Activated CD8-positive, alpha-beta T cell treated with anti-CD3 and anti-CD28 coated beads for 36 hours (primary cell): ENCODE data around the gene CSNK2B. TPM values are rescaled to one million over a fixed set of nuclear protein-coding genes. Genes with fewer than 3 reads are reported as not detected.

ENCODE experiments used
- ATAC-seq: fragments of 200-7000 bp; cut with Tn5 transposase; one replicate; pipeline ENCODE4 v1.10.0; 2021; ENCODE audit warnings: mild to moderate bottlenecking, moderate library complexity
- CTCF ChIA-PET: fragments of 350-600 bp; sonication (Branson Sonifier 250); formaldehyde crosslinking; loops from one replicate; lab custom pipeline; 2021; ENCODE audit warnings: antibody characterized with exemption; lab: Charles Lee
- POLR2A ChIA-PET: fragments of 350-600 bp; sonication (Branson Sonifier 250); formaldehyde crosslinking; loops from one replicate; lab custom pipeline; 2021; ENCODE audit warnings: antibody characterized with exemption; lab: Charles Lee
- DNase-seq: peaks from one replicate; pipeline ENCODE4 v3.0.0-alpha.2; 2020
- H3K27ac Mint-ChIP-seq: one replicate; pipeline ENCODE4 v1.8.0; 2021; ENCODE audit warnings: mild to moderate bottlenecking, mixed read lengths
- H3K27me3 Mint-ChIP-seq: one replicate; pipeline ENCODE4 v1.8.0; 2021; ENCODE audit warnings: mixed read lengths
- H3K36me3 Mint-ChIP-seq: one replicate; pipeline ENCODE4 v1.8.0; 2021; ENCODE audit warnings: low read depth, mixed read lengths
- H3K4me1 Mint-ChIP-seq: one replicate; pipeline ENCODE4 v1.8.0; 2021; ENCODE audit warnings: low read depth, mixed read lengths
- H3K4me3 Mint-ChIP-seq: one replicate; pipeline ENCODE4 v1.8.0; 2021; ENCODE audit warnings: mild to moderate bottlenecking, moderate library complexity, mixed read lengths
- H3K9me3 Mint-ChIP-seq: one replicate; pipeline ENCODE4 v1.8.0; 2021; ENCODE audit warnings: mixed read lengths
- intact Hi-C: fragments of 100-400 bp; cut with micrococcal nuclease; formaldehyde crosslinking; loops from one replicate; pipeline ENCODE4 v1.10.0; 2022
- total RNA-seq, 2 experiments: library from RNA; stranded (reverse); gene quantifications; one replicate each; pipeline ENCODE4 v1.2.3, GENCODE V29; 2021
- TF ChIP-seq, protein P1 (sequence below): fragments of 200-600 bp; IDR thresholded peaks from one replicate; pipeline ENCODE4 v1.8.0; 2022; ENCODE audit warnings: antibody characterized with exemption, mild to moderate bottlenecking

The CSNK2B gene
- total RNA-seq, 2 experiments from 2014 or later: 241 to 247 TPM

DNA sequence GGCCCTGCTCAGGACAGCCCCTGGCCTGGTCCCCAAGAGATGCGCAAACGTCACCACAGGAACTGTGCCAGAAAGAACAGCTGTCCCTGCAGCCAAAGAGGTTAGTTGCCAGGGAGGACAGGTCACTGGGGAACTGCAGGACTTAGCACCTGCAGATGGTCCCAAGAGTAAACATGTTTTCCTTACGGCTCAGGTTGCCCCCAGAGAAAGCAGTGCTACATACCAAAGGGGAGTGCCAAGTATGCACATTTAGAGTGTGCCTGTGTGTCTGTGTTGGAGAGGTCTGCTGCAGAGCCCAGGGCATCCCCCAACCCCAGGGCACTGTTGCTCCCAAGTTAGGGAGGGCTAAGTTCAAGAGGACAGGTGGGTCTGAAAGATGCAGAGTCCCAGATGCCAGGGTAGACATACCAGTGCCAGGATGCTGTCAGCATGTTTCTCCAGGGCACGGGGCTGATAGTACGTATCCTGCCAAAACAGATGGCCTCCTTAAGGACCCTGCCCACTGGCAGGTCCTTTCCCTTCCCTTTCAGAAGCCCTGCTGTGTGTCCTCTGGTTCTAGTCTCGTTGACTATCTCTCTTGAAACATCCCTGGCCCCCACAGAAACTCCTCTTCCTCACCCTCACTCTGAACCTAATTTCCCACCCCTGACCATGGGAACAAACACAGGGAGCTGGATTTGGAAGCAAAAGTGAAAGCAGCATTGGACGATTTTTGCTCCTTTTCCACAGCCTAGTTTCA, 36.0 kb downstream of the CSNK2B start:
- TF ChIP-seq, protein P1, sequence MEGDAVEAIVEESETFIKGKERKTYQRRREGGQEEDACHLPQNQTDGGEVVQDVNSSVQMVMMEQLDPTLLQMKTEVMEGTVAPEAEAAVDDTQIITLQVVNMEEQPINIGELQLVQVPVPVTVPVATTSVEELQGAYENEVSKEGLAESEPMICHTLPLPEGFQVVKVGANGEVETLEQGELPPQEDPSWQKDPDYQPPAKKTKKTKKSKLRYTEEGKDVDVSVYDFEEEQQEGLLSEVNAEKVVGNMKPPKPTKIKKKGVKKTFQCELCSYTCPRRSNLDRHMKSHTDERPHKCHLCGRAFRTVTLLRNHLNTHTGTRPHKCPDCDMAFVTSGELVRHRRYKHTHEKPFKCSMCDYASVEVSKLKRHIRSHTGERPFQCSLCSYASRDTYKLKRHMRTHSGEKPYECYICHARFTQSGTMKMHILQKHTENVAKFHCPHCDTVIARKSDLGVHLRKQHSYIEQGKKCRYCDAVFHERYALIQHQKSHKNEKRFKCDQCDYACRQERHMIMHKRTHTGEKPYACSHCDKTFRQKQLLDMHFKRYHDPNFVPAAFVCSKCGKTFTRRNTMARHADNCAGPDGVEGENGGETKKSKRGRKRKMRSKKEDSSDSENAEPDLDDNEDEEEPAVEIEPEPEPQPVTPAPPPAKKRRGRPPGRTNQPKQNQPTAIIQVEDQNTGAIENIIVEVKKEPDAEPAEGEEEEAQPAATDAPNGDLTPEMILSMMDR: no peak
- ChIA-PET POLR2A (interaction anchor here (0.8 to 3.4 kb wide), 9 partner anchors 10 to 134 kb away, joined by 3 to 13 read pairs (median 5); partner anchors contain the start of genes CSNK2B, GPANK1 and LY6G5C), CTCF (interaction anchor here (1.2 to 2.8 kb wide), 2 partner anchors 11 to 103 kb away, joined by 3 to 9 read pairs; no protein-coding TSS in a partner anchor)
- H3K27ac Mint-ChIP-seq: peak overlapping the region; percentile 94
- H3K4me1 Mint-ChIP-seq: peaks cover 29% of the 10 kb centered on the region
- H3K4me3 Mint-ChIP-seq: peak overlapping the region; percentile 95
- H3K36me3 Mint-ChIP-seq: peaks cover 12% of the 10 kb centered on the region
- no peak for ATAC-seq
- no peaks in the 10 kb centered on the region for H3K9me3 Mint-ChIP-seq
- no peak for DNase-seq
- no peaks in the 10 kb centered on the region for H3K27me3 Mint-ChIP-seq
- intact Hi-C loops: no loop called here

GRCh38 chr6:31702405-31702818, 36.5 kb downstream of the CSNK2B start:
- Mint-ChIP-seq H3K4me1 (peaks cover 27% of the 10 kb centered on the region), H3K36me3 (peaks cover 7% of the 10 kb centered on the region), H3K9me3 (no peaks in the 10 kb centered on the region), H3K4me3 (peak overlapping the region; percentile 95), H3K27ac (peak overlapping the region; percentile 94), H3K27me3 (no peaks in the 10 kb centered on the region)
- TF ChIP-seq, protein P1: no peak
- intact Hi-C loops: no loop called here
- DNase-seq (peak; percentile 49), ATAC-seq (peak; percentile 12)
- ChIA-PET CTCF (interaction anchor here (1.2 to 1.4 kb wide), 2 partner anchors 94 to 104 kb away, joined by 3 to 5 read pairs; partner anchors contain the start of gene VARS1), POLR2A (interaction anchor here (0.8 to 3.4 kb wide), 12 partner anchors 10 to 133 kb away, joined by 3 to 13 read pairs (median 5); partner anchors contain the start of genes C6orf47, CSNK2B, GPANK1 and LY6G5C)

DNA sequence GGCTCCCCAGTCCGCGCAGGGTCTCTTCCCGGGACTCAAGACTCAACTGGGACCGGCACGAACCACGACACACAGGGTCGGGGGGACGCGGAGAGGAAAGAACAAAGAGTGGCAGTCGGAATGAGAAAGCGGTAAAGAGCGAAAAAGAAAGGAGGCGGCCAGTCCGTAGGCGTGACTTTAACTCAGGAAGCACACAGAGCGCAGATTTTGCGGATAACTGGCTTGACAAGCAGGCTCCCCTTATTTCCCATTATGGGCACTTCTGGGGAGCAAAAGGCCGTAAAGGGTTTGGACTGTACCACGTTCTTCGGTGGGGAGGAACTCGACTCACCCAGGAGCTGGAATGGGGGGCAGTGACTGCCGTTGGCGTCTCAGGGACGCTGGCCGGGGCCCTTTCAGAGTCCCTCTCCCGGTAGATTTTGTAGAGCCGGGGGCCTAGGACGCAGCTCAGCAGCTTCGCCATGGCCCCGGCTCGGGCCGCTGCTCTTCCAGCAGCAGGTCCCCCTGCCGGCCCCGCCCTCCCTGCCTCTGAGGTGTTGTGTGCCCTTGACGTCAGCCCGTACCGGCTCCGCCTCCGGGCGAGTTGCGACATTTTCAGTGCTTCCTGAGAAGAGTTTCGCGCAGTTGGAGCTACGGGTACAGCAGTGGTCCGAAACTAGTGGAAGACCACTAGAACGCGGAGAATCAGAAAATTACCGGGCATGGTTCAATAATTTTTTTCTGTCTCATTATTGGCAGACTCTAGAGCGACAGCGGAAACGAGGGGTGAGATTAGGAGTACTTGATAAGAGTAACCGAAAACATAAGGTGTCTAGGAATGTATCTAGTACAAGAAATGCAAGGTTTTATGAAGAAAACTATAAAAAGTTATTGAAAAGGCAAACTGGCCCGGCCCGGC, 37.2 kb downstream of the CSNK2B start, which contains the start of gene ABHD16A:
TSS of gene ABHD16A (minus strand) at position 506 of the 898 bp plus-strand sequence. CDS start at position 463, 43 bp downstream.
- peak within 1 kb of the TSS; percentile 94 for H3K27ac Mint-ChIP-seq
- peaks cover 21% of the 10 kb centered on the region for H3K4me1 Mint-ChIP-seq
- no peaks in the 10 kb centered on the region for H3K27me3 Mint-ChIP-seq
- DNase-seq (peak; percentile 99), ATAC-seq (peak; percentile 95)
- intact Hi-C loops: no loop called here
- TF ChIP-seq, protein P1: no peak
- ChIA-PET CTCF (interaction anchor here (0.7 to 1.6 kb wide), 7 partner anchors 9 to 127 kb away, joined by 3 to 6 read pairs (median 5); partner anchors contain the start of genes GPANK1, LSM2 and VARS1), POLR2A (interaction anchor here (0.7 to 3.4 kb wide), 16 partner anchors 10 to 163 kb away, joined by 3 to 13 read pairs (median 5); partner anchors contain the start of genes C6orf47, CSNK2B, GPANK1 and LY6G5C)
- peaks cover 3% of the 10 kb centered on the region for H3K36me3 Mint-ChIP-seq
- no peaks in the 10 kb centered on the region for H3K9me3 Mint-ChIP-seq
- H3K4me3 Mint-ChIP-seq: peak within 1 kb of the TSS; percentile 95

- ATAC-seq (no peak), DNase-seq (no peak)
- peaks cover 16% of the 10 kb centered on the region for H3K4me1 Mint-ChIP-seq
- no peak overlapping the region for H3K27ac Mint-ChIP-seq
- ChIA-PET POLR2A (no interaction called here), CTCF (interaction anchor here (1.1 to 1.3 kb wide), 2 partner anchors 16 to 90 kb away, joined by 3 to 4 read pairs; partner anchors contain the start of gene VARS1)
- H3K4me3 Mint-ChIP-seq: no peak overlapping the region
- no peaks in the 10 kb centered on the region for H3K27me3 Mint-ChIP-seq
- intact Hi-C loops: no loop called here
- TF ChIP-seq, protein P1: no peak
- H3K36me3 Mint-ChIP-seq: peaks cover 3% of the 10 kb centered on the region
- H3K9me3 Mint-ChIP-seq: no peaks in the 10 kb centered on the region
Measured at GRCh38 chr6:31705931-31706330, 40.1 kb downstream of the CSNK2B start.
